Measurements from ENCODE around the gene MDH2. TPM values are rescaled to one million over a fixed set of nuclear protein-coding genes. Genes with fewer than 3 reads are reported as not detected.
"Not testable (repeated sequence)": the region's sequence is repeated elsewhere in the genome, so short reads cannot be mapped to it uniquely, and the experiment has no call there.

MDH2 gene, protein sequence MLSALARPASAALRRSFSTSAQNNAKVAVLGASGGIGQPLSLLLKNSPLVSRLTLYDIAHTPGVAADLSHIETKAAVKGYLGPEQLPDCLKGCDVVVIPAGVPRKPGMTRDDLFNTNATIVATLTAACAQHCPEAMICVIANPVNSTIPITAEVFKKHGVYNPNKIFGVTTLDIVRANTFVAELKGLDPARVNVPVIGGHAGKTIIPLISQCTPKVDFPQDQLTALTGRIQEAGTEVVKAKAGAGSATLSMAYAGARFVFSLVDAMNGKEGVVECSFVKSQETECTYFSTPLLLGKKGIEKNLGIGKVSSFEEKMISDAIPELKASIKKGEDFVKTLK
- 100 to 1,000 TPM; 259 to 271 TPM for total RNA-seq

DNA sequence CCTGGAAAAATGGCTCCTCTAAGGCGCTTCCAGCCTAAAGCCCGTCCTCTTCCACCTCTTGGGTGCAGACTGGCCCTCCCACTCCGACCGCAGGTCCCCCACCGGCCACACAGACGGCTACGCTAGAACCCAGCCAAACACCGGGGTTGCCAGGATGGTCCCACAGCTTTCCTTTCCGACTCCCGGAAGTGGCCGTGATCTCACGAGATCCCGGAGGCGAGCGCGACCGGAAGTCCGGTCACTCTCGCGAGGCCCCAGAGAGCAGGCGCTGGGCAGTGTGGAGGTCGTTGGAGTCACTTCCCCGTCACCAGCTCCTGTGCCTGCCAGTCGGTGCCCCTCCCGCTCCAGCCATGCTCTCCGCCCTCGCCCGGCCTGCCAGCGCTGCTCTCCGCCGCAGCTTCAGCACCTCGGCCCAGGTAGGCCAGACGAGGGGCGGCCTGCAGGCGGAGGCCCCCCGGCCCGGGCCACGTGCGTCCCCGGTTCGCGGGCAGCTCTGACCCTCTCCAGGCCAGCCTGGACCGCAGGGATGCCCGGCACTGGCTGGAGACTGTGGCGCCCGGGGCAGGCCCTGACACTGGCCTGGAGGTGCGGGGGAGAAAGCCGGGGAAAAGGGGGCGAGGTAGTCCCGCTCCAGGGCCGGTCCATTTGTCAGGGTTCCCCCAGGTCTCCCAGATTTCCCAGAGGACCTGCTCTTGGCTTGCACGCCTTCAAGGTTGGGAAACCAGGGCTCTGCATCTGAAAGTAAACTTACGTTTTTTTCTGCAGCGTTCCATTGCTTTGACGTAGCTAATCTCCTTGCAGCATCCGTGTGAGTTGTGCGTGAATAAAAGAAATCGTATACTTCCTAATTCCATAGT lies at the start of gene MDH2, which contains the start of gene STYXL1:
Gene MDH2, plus strand, starts transcription at position 296 of the 857 bp plus-strand sequence. Its CDS starts 55 bp downstream, at position 351.
Gene STYXL1, minus strand, starts transcription at position 190 of the 857 bp plus-strand sequence. CDS start 17,477 bp downstream, outside the sequence.
- H3K27ac Mint-ChIP-seq, result peak within 1 kb of the TSS; percentile 90
- ChIA-PET CTCF (interaction anchor here (0.9 to 1.4 kb wide), 4 partner anchors 26 to 266 kb away, joined by 3 to 4 read pairs (median 4); no protein-coding TSS in a partner anchor), POLR2A (interaction anchor here (0.7 to 1.8 kb wide), 8 partner anchors 10 to 270 kb away, joined by 3 to 7 read pairs (median 4); no protein-coding TSS in a partner anchor)
- no peaks in the 10 kb centered on the region for H3K9me3 Mint-ChIP-seq
- H3K4me1 Mint-ChIP-seq (ENCODE audit: low read depth), result peaks cover 42% of the 10 kb centered on the region
- H3K27me3 Mint-ChIP-seq, result no peaks in the 10 kb centered on the region
- peak within 1 kb of the TSS; percentile 92 for H3K4me3 Mint-ChIP-seq
- intact Hi-C loops (cut with micrococcal nuclease), result loop anchor here (1.0 to 5.0 kb wide), 5 partner anchors 83 to 311 kb away; partner anchors contain the start of gene POR
- DNase-seq, result peak; percentile 96
- peaks cover 28% of the 10 kb centered on the region for H3K36me3 Mint-ChIP-seq

DNA sequence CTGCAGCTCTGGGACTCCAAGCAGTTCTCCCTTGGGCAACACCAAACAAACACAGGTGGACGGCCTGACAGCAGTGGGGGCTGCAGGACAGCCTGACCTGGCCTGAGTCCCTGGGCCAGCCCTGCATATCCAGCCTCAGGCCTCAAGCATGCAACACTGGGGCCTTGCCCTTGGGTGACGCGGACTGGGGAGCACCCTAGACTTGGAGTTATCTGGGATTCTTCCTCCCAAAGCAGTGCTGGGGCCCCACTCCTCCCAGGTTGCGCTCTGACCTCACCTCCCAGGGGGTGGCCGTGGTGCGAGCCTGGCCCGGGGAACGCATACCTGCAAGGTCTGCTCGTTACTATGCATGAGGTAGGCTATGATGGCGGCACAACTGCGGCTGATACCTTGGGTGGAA lies 47.3 kb upstream of the MDH2 start:
- Mint-ChIP-seq H3K4me3 (no peak overlapping the region), H3K4me1 (ENCODE audit: low read depth) (peaks cover 15% of the 10 kb centered on the region), H3K27ac (no peak overlapping the region), H3K9me3 (no peaks in the 10 kb centered on the region), H3K27me3 (no peaks in the 10 kb centered on the region), H3K36me3 (peaks cover 23% of the 10 kb centered on the region)
- CTCF ChIA-PET, result no interaction called here
- no peak for DNase-seq
- POLR2A ChIA-PET, result no interaction called here
- intact Hi-C loops (cut with micrococcal nuclease), result no loop called here

- CTCF ChIA-PET, result interaction anchor here (3.6 kb wide), 1 partner anchor 18 kb away, joined by 15 read pairs; no protein-coding TSS in a partner anchor
- H3K4me3 Mint-ChIP-seq, result no peak overlapping the region
- no peak overlapping the region for H3K27ac Mint-ChIP-seq
- peaks cover 9% of the 10 kb centered on the region for H3K4me1 Mint-ChIP-seq (ENCODE audit: low read depth)
- POLR2A ChIA-PET, result no interaction called here
- no peaks in the 10 kb centered on the region for H3K27me3 Mint-ChIP-seq
- DNase-seq, result no peak
- no peaks in the 10 kb centered on the region for H3K9me3 Mint-ChIP-seq
- peaks cover 22% of the 10 kb centered on the region for H3K36me3 Mint-ChIP-seq
- intact Hi-C loops (cut with micrococcal nuclease), result no loop called here
Measured at GRCh38 chr7:76002139-76002538, 45.8 kb upstream of the MDH2 start.

GRCh38 chr7:76002822-76003221 lies 45.1 kb upstream of the MDH2 start:
- Mint-ChIP-seq H3K4me3 (no peak overlapping the region), H3K9me3 (no peaks in the 10 kb centered on the region), H3K27me3 (no peaks in the 10 kb centered on the region), H3K36me3 (peaks cover 20% of the 10 kb centered on the region), H3K27ac (no peak overlapping the region), H3K4me1 (ENCODE audit: low read depth) (peaks cover 4% of the 10 kb centered on the region)
- POLR2A ChIA-PET, result no interaction called here
- CTCF ChIA-PET, result interaction anchor here (0.6 to 3.6 kb wide), 2 partner anchors 18 to 36 kb away, joined by 3 to 15 read pairs; no protein-coding TSS in a partner anchor
- intact Hi-C loops (cut with micrococcal nuclease), result no loop called here
- no peak for DNase-seq

DNA sequence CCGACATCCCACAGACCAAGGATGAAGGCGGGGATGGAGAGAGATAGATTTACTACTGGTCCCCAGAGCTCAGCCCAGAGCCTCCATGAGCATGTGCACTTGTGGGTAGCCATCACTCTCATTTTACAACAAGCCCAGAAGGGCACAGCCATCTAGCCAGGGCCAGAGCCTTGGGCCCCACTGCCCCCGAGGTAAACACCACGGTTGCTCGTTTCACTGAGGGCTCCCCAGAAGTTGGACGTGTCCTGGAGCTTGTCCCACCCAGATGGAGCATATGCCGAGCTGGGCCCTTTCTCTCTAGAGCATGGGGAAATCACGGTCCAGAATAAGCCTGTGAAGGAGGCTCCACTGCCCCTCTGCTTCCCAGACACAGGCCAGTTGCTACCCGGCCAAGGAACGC lies 44.6 kb upstream of the MDH2 start:
- intact Hi-C loops (cut with micrococcal nuclease), result no loop called here
- Mint-ChIP-seq H3K27ac (no peak overlapping the region), H3K4me3 (no peak overlapping the region), H3K9me3 (no peaks in the 10 kb centered on the region), H3K4me1 (ENCODE audit: low read depth) (peaks cover 7% of the 10 kb centered on the region), H3K27me3 (no peaks in the 10 kb centered on the region), H3K36me3 (peaks cover 21% of the 10 kb centered on the region)
- CTCF ChIA-PET, result interaction anchor here (3.6 kb wide), 1 partner anchor 17 kb away, joined by 15 read pairs; no protein-coding TSS in a partner anchor
- DNase-seq, result no peak
- POLR2A ChIA-PET, result interaction anchor here (0.6 kb wide), 1 partner anchor 131 kb away, joined by 3 read pairs; no protein-coding TSS in a partner anchor

DNA sequence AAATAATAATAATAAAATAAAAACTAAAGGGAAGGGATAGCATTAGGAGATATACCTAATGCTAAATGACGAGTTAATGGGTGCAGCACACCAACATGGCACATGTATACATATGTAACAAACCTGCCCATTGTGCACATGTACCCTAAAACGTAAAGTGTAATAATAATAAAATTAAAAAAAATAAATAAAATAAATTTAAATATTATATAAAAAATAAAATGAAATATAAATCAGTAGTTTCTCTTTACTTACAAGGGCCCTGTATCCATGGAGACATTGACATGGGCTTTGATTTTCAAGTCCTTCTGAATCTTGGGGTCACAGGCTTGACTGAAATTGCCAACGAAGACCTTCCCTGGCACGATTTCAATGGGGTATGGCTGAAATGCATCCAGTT lies 42.9 kb upstream of the MDH2 start:
- CTCF ChIA-PET, result interaction anchor here (3.6 kb wide), 1 partner anchor 15 kb away, joined by 15 read pairs; no protein-coding TSS in a partner anchor
- POLR2A ChIA-PET, result not testable (repeated sequence)

GRCh38 chr7:76008156-76008687 lies 39.7 kb upstream of the MDH2 start:
- H3K36me3 Mint-ChIP-seq, result peaks cover 26% of the 10 kb centered on the region
- peaks cover 34% of the 10 kb centered on the region for H3K4me1 Mint-ChIP-seq (ENCODE audit: low read depth)
- H3K4me3 Mint-ChIP-seq, result no peak overlapping the region
- CTCF ChIA-PET, result interaction anchor here (1.1 to 3.7 kb wide), 4 partner anchors 12 to 166 kb away, joined by 3 to 27 read pairs (median 7); no protein-coding TSS in a partner anchor
- POLR2A ChIA-PET, result interaction anchor here (1.5 to 1.9 kb wide), 3 partner anchors 13 to 93 kb away, joined by 4 to 6 read pairs (median 6); partner anchors contain the start of genes MDH2 and STYXL1
- intact Hi-C loops (cut with micrococcal nuclease), result loop anchor here (5.0 kb wide), 2 partner anchors 231 to 411 kb away; no protein-coding TSS in a partner anchor
- H3K27me3 Mint-ChIP-seq, result no peaks in the 10 kb centered on the region
- H3K9me3 Mint-ChIP-seq, result no peaks in the 10 kb centered on the region
- peak overlapping the region; percentile 66 for H3K27ac Mint-ChIP-seq
- DNase-seq, result peak; percentile 39

More for the DNA sequence above, 42.9 kb upstream of the MDH2 start:
- H3K27ac Mint-ChIP-seq, DNase-seq, H3K27me3 Mint-ChIP-seq, H3K4me3 Mint-ChIP-seq, H3K9me3 Mint-ChIP-seq: not testable (repeated sequence)
- H3K36me3 Mint-ChIP-seq, result peaks cover 22% of the 10 kb centered on the region
- peaks cover 20% of the 10 kb centered on the region for H3K4me1 Mint-ChIP-seq (ENCODE audit: low read depth)
- intact Hi-C loops (cut with micrococcal nuclease), result loop anchor here (5.0 kb wide), 2 partner anchors 228 to 408 kb away; no protein-coding TSS in a partner anchor

DNA sequence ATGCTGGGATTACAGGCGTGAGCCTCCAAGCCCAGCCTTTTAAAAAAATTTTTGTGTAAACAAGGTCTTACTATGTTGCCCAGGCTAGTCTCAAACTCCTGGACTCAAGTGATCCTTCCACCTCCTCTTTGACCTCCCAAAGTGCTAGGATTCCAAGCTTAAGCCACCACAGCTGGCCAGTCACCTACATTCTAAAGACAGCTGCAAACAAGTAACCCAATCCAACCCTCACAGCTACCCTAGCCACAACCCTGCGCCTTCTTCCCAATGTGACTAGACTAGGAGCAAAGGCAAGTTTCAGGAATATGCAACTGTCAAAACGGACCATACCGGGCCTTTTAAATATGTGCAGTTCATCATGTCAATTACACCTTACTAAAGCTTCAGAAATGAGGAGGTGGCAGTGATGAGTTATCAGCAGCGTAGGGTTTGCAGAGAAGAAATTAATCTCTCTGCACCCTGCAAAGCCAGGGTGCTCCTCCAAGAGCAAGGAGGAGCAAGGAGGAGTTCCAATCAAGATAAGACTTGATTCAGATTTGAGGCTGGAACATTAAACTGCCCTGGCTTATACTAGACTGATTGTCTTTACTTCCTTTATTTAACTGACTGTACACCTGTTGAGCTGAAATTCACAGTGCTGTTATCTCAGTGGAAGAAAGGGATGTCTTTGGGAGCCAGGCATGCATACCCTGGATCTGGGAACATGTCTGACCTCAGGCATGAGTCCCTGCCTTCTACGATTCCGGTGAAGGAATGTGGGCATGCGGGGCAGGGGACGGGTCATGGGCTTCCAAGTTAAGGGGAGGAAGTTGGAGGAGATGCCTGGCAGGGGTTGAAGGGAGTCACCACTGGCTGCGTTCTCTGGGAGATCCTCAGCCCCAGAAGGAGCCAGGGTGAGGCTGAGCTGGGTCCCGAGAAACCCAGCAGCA lies 38.0 kb upstream of the MDH2 start:
- no peak for DNase-seq
- Mint-ChIP-seq H3K36me3 (peaks cover 27% of the 10 kb centered on the region), H3K4me3 (no peak overlapping the region), H3K4me1 (ENCODE audit: low read depth) (peaks cover 34% of the 10 kb centered on the region), H3K27ac (peak overlapping the region; percentile 66), H3K27me3 (no peaks in the 10 kb centered on the region), H3K9me3 (no peaks in the 10 kb centered on the region)
- intact Hi-C loops (cut with micrococcal nuclease), result loop anchor here (5.0 kb wide), 2 partner anchors 233 to 413 kb away; no protein-coding TSS in a partner anchor
- CTCF ChIA-PET, result interaction anchor here (1.1 to 3.7 kb wide), 2 partner anchors 10 to 143 kb away, joined by 6 to 27 read pairs; no protein-coding TSS in a partner anchor
- POLR2A ChIA-PET, result interaction anchor here (0.8 to 1.9 kb wide), 3 partner anchors 15 to 94 kb away, joined by 3 to 6 read pairs (median 6); partner anchors contain the start of genes MDH2 and STYXL1

DNA sequence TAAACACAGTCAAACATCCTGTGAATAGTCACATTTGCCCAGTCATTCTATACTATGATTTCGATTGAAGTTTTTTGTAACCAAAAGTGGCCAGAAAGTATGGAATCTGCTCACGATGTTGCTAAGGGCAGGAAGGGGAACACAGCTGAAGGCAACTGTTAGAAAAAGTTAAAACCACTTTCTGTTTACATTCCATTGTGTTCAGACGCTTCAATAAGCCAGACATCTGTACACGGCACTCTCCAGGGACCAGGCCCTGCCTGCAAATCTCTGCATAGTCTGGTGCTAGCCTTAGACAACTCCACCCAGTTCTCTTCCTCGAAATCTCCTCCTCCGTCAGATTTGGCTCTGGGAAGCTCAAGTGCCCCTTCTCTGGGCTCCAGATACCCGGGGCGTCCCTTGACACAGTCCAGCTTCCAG lies 36.5 kb upstream of the MDH2 start:
- Mint-ChIP-seq H3K4me1 (ENCODE audit: low read depth) (peaks cover 34% of the 10 kb centered on the region), H3K4me3 (no peak overlapping the region), H3K36me3 (peaks cover 25% of the 10 kb centered on the region), H3K27me3 (no peaks in the 10 kb centered on the region), H3K9me3 (no peaks in the 10 kb centered on the region), H3K27ac (no peak overlapping the region)
- POLR2A ChIA-PET, result no interaction called here
- no peak for DNase-seq
- CTCF ChIA-PET, result interaction anchor here (1.1 to 3.7 kb wide), 2 partner anchors 9 to 145 kb away, joined by 6 to 27 read pairs; no protein-coding TSS in a partner anchor
- intact Hi-C loops (cut with micrococcal nuclease), result no loop called here

DNA sequence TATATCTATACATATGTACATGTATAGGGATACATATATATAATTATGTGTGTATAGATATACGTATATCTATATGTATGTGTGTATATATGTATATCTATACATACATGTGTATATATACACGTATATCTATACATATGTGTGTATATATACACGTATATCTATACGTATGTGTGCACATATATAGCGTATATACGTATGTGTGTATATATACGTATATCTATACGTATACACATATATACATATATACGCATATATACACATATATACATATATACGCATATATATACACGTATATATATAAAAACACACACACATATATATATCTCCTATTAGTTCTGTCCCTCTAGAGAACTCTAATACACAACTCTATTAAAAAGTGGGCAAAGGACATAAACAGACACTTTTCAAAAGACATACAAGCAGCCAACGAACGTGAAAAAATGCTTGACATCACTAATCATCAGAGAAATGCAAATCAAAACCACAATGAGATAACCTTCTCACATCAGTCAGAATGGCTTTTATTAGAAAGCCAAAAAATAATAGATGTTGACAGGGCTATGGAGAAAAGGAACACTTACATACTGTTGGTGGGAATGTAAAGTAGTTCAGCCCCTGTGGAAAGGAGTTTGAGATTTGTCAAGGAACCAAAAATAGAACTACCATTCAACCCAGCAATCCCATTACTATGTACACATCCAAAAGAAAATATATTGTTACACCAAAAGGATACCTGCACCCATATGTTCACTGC lies 31.5 kb upstream of the MDH2 start:
- no peaks in the 10 kb centered on the region for H3K27me3 Mint-ChIP-seq
- ChIA-PET CTCF (interaction anchor here (6.7 kb wide), 1 partner anchor 148 kb away, joined by 153 read pairs; no protein-coding TSS in a partner anchor), POLR2A (no interaction called here)
- intact Hi-C loops (cut with micrococcal nuclease), result no loop called here
- no peaks in the 10 kb centered on the region for H3K9me3 Mint-ChIP-seq
- no peak overlapping the region for H3K27ac Mint-ChIP-seq
- no peak overlapping the region for H3K4me3 Mint-ChIP-seq
- H3K4me1 Mint-ChIP-seq (ENCODE audit: low read depth), result peaks cover 10% of the 10 kb centered on the region
- DNase-seq, result no peak
- H3K36me3 Mint-ChIP-seq, result peaks cover 38% of the 10 kb centered on the region
